NCI-H446 treated with DMSO at 0.1 percent for 48 hours (cell line): Measurements from ENCODE around the gene DOK5.
A peak's percentile ranks its signal among the peaks of the same experiment; 100 is the strongest.

ENCODE experiments used
- DNase-seq: peaks from one replicate; lab custom pipeline; 2025; lab: John Stamatoyannopoulos, UW

Gene DOK5

DNA sequence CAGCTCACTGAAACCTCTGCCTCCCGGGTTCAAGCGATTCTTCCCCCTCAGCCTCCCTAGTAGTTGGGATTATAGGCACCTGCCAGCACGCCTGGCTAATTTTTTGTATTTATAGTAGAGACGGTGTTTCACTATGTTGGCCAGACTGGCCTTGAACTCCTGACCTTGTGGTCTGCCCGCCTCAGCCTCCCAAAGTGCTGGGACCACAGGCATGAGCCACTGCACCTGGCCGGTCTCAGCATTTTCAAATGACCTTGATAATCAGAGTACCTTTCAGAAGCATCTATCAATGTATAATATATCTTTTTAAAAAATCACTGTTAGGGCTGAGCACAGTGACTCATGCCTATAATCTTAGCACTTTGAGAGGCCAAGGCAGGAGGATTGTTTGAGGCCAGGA lies 143.0 kb downstream of the DOK5 start:
- no peak for DNase-seq

DNA sequence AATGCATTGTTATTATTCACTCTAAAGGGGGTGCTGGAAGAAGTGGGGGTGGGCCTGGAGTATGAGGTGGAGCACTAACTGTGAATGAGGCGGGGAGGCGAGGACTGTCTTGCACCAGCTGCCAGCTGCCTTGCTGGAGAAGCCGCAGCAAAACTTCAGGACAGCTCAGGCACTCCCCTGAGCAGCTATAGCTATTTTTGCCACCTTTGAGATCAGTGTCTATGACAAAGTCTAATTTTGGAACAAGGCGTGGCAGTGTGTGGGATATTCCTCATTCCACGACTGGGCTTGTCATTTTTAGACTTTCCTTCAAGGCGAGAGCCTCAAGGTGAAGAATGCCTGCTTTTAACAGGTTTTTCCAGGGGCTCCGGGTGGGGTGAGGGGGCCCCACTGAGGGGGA lies 143.8 kb downstream of the DOK5 start:
- no peak for DNase-seq

DNA sequence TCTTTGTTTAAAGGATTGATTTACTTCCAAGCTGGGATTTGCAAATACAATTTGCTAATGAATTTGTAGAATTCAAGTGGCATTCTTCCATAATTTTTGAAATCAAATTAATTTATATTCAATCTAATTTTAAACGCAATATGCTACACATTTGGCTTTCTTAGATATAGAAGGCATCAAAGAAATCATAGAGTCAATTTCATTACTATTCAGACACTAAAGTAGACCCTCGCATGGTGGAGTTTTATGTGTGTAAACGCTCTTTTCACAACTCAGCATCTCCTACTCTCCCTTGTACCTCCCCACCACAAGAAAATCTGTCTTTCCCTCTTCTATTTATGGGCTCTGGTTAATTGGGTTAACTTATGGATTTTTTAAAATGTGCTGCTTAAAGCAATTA lies 144.3 kb downstream of the DOK5 start:
- DNase-seq = no peak

DNA sequence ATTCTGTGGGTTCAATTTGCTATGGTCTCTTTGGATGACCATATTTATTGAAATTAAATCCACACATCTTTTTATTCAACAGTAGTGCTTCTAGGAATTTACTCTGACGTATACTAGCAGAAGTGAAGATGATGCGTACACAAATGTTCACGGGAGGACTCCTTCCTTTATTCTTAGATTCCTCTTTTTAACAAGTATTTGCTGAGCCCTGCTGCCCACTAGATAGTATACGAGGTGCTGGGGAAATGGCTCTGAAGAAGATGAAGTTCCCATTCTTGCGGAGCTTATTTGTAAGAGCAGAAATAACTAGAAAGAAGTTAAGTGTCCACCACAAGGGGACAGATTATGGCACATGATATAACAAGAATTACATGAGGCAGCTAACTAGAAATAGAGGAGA lies 145.2 kb downstream of the DOK5 start:
- no peak for DNase-seq

DNA sequence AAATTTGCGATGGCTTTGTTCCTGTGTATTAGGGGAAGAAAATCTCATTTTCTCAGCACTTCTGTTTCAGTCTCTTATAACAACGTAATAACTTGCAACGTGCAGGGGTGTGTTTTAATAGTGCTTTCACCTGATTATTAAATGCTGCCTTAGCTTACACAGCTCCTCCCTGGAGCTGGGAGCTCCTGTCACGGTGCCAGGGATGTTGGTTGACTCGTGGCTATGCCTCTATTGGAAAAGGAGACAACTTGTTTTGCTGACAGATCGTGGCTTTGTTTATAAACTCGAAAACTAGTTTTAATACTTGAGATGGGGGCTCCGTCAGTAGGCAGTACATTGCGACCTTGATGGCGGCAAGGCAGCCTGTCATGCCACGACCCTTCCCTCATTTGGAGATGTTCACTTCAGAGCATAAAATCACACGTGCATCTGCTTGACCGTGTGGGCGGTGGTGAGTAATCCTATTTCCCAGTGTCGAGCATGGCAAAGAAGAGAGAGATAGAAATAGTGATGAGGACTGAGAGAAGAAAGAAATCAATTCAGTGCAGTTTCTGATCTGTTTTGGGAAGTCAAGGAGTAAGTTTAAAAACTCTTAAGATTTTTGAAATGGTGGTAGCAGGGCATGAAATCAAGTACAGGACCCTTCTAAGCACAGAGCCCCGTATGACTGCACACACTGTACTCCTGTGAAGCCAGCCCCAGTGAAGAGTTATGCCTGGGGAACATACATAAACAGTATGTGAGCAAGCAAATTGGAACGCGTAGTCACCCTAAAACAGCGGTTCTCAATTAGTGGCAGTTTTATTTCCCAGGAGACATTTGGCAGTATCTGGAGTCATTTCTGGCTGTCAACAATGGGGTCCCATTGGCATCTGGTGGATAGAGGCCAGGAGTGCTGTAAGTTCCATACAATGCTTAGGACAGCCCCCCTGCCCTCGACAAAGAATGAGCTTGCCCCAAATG lies 147.2 kb downstream of the DOK5 start:
- no peak for DNase-seq

DNA sequence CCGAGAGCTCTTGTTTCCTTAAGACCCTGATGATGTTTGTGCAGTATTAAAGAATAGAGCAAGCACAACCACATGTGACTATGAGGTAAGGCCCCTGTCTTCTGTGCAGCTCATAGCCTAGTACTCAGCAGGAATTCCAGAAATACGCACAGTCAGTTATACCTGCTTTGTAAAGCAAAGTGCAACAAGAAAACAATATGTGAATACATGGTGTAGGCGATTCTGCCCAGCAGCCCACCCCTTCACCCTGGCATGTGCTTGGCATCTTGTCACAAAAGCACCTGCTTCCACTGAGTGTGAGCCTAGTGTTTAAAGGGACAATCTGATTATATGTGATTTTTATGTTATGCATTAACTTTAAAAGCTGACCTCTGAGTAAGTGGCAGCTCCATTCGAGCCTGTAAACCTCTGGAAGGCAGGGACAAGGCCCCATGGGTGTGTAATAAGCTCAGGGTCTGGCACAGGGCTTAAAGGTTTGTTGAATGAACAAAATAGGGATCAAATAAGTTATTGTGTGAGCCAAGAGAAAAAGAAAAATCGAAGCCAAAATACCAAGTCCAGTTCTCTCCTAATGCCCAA lies 148.7 kb downstream of the DOK5 start:
- DNase-seq = no peak

DNA sequence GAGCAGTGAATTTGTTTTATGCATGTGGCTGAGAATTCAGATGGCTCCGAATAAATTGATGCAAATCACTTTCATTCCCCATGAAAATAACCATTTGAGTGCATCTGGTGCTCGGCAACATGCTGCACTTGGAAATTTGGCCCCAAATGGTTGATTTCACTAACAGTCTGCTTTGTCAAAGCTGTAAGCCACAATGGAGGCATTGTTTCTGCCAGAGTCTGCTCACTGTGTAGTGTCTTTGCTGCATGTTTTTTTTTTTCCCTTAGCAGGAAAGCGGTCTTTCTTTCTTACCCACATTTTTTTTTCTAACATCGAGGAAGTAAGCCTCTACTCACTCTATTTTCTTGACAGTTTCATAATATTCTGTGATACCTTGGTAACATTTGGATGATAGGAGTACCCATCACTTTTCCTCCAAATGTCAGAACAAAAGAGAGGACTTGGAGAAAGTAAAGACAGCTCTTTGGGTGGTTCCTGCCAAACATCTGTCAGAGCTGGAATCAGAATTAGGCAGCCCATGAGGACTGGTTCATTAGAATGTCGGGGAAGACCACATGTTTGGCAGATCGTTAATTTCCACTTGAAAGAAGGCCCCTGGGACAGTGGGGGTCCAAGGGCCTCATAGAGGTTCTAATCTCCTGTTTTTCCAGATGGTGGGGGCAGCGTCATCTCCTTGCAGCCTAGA lies 149.5 kb downstream of the DOK5 start:
- peak; percentile 44 for DNase-seq

DNA sequence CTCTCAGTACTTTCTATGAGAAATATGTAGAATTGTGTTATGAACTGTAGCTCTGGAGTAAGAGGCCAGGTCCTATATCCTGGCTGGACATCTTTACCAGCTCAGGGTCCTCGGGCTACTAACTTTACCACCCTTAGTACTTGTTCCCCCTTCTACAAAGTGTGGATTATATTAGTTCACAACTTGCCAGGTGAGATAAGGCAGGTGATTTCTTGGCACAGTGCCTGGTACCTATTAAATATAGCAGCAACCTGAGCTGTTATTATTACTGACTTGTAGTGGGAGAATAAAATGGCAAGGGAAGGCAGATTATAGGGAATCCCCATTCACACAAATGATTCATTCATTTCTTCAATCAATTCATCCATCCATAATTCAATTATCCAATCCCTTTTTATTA lies 150.1 kb downstream of the DOK5 start:
- DNase-seq = no peak

DNA sequence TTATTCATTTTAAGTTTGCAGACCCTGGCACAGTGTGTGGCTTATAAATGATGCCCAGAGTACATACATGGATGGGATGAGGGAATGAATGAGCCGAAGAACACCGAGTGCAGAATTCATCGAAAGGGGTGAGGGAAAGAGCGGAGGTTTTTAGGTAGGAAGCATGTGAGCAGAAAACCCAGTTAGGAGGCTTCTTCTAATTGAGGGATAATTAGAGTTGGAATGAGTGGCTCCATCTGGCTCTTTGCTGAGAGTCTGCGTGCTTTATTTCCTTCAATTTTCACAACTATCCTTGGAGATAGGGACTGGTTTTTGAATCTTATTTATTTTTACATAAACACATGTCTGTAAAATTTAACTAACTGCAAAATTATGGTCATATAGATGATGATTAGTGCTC lies 150.7 kb downstream of the DOK5 start:
- DNase-seq = peak; percentile 2

DNA sequence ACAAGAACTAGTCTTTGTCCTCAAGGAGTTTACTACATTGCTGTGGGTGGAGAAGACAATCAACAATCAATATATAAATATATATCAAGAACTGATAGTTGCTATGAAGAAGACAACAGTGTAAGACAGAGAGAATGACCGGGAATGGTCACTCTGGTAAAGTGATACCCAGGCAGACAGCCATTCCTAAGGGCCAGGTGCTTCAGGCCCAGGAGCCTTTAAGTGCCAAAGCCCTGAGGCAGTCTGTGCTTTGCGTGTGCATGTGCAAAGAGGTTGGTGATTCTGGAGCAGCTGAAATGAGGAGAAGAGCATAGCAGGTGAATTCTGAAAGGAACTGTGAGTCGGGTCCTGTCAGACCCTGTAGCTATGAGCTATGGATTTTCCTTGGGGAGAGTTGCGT lies 154.2 kb downstream of the DOK5 start:
- no peak for DNase-seq

DNA sequence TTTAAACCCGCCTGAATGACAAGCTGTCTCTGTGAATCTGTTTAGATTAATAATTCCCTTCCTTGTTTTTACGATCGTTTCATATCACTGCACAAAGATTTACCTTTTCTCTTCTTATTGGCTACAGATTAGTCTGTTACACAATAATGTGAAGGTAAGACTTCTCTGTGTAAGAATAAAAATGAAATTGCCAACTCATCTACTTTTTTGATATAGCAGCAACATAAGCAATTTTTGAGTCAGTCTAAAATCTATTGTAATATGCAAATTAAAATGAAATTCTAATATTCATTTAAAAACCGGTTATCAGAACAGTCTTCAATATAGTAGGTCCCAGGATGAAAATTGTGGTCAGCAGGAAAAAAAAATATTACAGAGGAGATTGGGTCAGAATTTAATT lies 155.2 kb downstream of the DOK5 start:
- DNase-seq = no peak

DNA sequence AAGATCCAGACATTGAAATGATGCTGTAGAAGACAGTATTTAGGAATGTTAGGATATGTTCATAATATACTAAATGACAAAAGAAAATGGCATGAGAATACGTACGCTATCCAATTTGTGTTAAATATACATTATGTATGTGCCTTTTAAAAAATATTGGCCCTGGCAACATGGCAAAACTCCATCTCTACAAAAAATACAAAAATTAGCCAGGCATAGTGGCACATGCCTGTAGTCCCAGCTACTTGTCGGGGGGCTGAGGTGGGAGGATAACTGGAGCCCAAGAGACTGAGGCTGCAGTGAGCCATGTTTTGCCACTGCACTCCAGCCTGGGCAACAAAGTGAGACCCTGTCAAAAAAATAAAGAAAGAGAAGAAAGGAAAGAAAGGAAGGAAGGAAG lies 155.7 kb downstream of the DOK5 start:
- no peak for DNase-seq

DNA sequence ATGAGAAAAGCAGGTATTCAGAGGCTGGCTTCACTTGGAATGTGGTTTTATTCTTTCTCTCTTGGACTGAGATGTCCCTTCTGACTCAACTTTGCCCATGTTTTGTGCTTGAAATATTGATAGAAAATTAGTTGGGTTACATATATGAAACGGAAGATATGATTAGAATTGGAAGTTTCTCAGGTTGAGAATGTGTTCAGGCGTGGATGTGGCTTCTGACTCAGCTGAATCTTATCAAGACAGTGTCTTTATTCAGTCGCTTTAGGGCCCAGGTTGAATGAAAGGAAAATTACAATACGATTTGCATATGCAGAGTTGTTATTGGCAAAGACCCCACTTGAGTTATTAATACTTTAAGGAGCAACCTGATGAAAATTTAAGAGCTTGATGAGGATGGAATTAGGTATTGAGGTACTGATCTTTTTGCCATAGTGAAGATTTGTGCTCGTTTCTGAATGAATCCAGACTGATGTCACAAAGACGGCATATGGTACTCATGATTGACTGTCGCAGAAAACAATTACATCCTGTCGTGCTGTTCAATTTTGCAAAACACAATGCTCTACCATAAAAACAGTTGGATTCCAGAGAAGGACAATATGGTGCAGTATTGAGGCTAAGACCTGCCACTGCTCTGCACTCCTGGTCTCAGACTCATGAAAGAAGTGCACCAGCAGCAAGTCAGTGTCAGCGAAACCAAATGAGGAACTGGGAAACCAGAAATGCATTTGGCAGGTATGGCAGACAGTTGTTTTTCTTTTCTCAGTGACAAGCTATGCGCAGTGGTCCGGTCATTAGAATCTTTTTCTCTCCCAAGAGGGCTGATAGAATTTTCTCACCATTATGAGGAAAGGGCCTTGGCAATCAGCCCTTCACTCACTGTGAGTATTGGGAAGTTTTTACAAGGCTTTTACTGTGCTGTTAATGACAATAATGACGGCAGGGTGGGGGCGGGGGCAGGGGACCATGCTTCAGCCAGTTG lies 158.3 kb downstream of the DOK5 start:
- DNase-seq = no peak

DNA sequence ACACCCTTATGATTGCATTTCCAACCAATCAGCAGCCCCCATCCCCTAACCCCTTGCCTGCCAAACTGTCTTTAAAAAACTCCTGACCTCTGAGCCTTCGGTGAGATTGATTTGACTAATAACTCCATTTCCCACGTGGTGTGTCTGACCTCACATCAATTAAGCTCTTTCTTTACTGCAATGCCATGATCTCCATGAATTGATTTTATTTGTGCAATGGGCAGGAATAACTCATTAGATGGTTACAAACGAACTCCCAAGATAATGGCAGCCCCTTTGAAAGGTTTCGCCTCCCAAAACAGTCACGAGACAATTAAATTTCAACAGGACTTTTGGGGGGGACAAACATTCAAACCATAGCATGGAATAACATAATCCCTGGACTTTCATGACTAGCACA lies 161.2 kb downstream of the DOK5 start:
- DNase-seq = no peak

DNA sequence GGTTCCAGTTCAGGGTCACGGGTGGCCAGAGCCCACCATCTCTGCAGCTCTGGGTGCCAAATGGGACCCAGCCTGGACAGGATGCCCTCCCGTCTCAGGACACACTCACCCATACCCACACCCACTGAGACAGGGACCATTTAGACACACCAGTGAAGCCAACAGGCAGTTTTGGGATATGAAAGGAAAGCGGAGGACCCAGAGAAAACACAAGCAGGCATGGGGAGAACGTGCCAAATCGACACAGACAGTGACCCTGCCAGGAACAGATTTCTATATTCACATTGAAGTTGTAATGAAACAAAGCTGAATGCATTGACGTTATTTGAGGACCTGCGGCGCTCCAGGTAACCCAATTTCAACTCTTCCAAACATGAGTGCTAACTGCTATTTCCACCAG lies 164.5 kb downstream of the DOK5 start:
- DNase-seq = no peak

DNA sequence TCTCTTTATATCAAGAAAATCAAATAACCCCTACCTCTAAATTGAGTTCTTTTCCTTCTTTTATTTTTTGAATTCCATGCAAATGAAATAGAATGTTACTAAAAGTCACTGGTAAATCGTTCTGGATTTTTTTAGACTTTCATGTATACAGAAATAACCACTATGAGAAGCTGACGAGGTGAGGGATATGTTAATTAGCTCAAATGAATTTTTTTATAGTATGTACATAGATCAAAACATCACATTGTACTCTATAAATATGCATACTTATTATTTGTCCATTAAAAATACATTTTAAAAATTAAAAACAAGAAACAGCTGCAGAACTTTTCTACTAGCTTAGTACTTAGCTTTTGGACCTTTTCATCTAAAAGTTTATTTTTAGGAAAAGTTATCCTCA lies 165.4 kb downstream of the DOK5 start:
- DNase-seq = no peak

DNA sequence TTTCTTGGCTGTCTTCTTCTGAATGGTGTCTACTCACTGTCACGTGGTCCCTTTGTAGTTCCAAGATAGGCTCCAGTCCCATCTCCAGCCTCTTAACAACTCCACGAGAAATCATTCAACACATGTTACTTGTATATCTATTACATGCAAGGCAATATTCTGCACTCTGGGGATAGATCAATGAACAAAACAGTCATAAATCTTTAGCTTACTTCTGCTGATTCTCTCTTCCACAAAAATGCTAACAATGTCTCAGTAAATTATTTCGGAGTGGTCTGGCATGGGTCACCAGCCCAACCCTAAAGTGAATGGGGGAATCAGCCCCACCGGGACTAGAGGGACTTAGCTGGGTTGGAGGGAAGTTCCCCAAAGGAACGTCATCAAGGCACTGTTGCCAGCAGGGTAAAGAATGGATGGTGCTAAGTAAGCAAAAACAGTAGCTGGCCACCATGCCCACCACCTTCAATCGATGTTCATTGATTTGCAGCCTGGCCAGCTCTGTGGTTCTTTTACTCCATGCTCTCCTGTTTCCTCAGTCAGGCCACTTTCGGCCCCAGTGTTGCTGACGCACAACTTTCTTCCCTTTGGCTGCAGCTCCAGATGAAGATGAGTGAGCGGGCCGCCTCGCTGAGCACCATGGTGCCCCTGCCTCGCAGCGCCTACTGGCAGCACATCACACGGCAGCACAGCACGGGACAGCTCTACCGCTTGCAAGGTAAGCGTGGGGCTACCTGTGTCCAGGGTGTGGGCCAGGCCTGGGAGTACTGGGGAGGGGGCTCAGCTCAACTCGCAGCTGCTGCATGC lies 167.7 kb downstream of the DOK5 start:
- DNase-seq = no peak

DNA sequence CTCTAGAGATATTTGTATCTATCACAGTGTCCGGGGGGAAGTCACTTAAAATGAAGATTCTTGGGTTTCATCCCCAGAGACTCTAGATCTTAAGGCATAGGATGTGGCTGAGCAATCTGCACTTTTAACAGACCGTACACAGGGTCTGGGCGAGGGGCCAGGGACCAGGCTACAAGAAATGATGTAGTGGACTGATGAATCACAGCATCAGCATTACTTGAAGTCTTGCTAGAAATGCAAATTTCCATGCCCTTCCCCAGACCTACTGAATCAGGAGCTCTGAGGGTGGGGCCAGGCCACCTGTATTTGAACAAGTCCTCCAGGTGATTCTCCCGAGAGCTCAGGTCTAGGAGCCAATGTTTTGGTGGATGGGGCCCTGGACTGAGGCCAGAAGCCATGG lies 168.4 kb downstream of the DOK5 start:
- peak; percentile 53 for DNase-seq

DNA sequence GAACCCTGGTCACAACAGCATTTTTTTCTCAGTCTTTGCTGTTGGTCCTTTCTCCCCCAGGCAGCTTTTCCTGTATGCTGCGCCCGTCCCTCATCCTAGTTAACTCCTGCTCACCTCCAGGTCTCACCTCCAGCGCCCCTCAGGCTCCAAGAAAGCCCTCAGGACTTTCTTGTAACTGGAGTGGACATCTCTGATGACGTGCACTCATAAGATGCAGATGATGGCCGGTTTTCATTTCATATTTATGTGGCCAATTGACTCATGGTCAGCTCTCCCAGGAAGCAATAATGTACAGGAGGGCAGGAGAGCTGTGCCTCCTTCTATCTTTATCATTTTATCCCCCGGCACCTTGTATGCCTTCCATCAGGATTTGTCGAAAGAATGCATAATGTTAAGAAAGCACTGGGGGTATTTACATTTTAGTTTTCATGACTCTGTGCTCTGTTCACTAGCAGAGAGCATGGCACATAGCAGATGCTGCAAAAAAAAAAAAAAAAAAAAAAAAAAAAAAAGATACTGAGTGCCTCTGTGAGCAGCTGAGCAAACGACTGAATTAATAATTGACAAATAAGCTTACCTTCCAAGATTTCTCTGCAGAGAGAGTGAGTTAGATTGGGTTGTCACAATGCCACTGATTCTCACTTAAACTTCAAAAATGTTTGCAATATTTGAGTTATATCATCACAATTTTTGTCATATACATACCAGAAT lies 170.2 kb downstream of the DOK5 start:
- DNase-seq = no peak

DNA sequence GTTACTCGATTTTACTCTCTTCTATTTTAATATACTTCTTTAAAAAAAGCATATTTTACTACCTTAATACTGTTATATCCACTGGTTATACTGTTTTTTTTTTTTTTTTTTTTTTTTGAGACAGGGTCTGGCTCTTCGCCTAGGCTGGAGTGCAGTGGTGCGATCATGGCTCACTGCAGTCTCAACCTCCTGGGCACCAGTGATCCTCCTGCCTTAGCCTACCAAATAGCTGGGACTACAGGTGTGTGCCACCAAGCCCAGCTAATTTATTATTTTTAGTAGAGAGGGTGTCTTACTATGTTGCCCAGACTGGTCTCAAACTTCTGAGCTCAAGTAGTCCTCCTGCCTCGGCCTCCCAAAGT lies 170.7 kb downstream of the DOK5 start:
- no peak for DNase-seq
